ENCODE results near the gene LZTS3.

LZTS3 gene

DNA sequence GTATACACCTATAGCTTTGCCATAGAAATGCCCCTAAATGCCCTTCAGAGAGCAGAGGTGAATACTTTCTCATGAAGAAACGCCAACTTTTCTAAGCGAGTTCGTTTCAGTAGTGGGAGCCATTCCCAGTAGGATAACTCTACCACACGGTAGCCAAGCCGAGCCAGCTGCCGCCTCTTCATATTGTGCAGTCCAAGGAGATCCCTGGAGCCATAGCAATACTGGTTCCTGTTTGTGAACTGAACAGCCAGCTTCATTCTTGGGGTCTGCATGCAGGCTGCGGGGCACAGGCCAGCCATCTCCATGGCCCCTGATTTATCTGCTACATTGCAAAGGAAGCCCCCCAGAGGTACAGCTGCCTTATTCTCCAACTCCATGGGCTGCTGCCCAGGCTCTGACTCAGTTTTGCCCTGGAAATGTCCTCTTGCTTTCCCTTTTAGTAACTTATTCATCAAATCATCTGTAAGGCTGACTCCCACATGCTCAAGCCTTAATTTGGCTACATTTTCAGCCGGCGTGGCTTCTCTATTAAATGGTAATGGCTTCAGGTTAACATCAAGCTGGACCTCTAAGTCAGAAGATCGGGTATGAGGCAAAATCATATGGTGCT lies 26.5 kb downstream of the LZTS3 start:
- Histone ChIP-seq H3K4me3 (ENCODE audit: low read depth in 1 of 2, low read length in 2 of 2) (no peak overlapping the region), H2AFZ (ENCODE audit: low read depth, low read length) (no peak overlapping the region), H3K36me3 (ENCODE audit: insufficient read depth, low read length) (peaks cover 54% of the 10 kb centered on the region), H3K79me2 (ENCODE audit: insufficient read depth, low read length) (peaks cover 84% of the 10 kb centered on the region), H3K9me3 (ENCODE audit: insufficient read depth, low read length, severe bottlenecking) (peaks cover 2% of the 10 kb centered on the region), H3K4me1 (ENCODE audit: insufficient read depth, low read length) (no peaks in the 10 kb centered on the region), H3K27ac (ENCODE audit: low read length) (no peak overlapping the region), H4K20me1 (ENCODE audit: insufficient read depth, low read length) (peaks cover 44% of the 10 kb centered on the region), H3K4me2 (ENCODE audit: insufficient read depth, low read length) (no peak overlapping the region), H3K9ac (ENCODE audit: low read depth, low read length) (no peak overlapping the region), H3K27me3 (ENCODE audit: insufficient read depth, low read length, poor library complexity) (no peaks in the 10 kb centered on the region)
- DNase-seq (no peak), ATAC-seq (ENCODE audit: insufficient read depth, low read depth) (no peak)
- TF ChIP-seq, protein P1, sequence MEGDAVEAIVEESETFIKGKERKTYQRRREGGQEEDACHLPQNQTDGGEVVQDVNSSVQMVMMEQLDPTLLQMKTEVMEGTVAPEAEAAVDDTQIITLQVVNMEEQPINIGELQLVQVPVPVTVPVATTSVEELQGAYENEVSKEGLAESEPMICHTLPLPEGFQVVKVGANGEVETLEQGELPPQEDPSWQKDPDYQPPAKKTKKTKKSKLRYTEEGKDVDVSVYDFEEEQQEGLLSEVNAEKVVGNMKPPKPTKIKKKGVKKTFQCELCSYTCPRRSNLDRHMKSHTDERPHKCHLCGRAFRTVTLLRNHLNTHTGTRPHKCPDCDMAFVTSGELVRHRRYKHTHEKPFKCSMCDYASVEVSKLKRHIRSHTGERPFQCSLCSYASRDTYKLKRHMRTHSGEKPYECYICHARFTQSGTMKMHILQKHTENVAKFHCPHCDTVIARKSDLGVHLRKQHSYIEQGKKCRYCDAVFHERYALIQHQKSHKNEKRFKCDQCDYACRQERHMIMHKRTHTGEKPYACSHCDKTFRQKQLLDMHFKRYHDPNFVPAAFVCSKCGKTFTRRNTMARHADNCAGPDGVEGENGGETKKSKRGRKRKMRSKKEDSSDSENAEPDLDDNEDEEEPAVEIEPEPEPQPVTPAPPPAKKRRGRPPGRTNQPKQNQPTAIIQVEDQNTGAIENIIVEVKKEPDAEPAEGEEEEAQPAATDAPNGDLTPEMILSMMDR (IDR thresholded peaks at IDR 0.05; ENCODE audit: borderline replicate concordance, extremely low read depth, low read length, poor library complexity, severe bottlenecking): no peak
- TF ChIP-seq EZH2 (IDR thresholded peaks at IDR 0.05; ENCODE audit: borderline replicate concordance, low read depth, low read length, severe bottlenecking): no peak

DNA sequence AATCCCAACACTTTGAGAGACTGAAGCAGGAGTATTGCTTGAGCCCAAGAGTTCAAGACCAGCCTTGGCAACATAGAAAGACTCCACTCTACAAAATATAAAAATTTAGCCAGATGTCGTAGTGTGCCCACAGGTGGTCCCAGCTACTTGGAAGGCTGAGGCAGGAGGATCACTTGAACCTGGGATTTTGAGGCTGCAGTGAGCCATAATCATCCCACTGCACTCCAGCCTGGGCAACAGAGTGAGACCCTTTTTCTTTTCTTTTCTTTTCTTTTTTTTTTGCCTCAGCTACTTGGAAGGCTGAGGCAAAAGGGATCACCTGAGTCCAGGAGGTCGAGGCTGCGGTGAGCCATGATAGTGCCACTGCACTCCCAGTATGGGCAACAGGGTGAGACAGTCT lies 31.6 kb downstream of the LZTS3 start:
- peaks cover 3% of the 10 kb centered on the region; the same call in 1 of the 2 replicates for H4K20me1 ChIP-seq (ENCODE audit: insufficient read depth, low read length)
- no peak overlapping the region for H3K4me3 ChIP-seq (ENCODE audit: low read depth in 1 of 2, low read length in 2 of 2)
- ATAC-seq (ENCODE audit: insufficient read depth, low read depth) (no peak), DNase-seq (no peak)
- H3K9ac ChIP-seq (ENCODE audit: low read depth, low read length): no peak overlapping the region
- H3K9me3 ChIP-seq (ENCODE audit: insufficient read depth, low read length, severe bottlenecking): peaks cover 2% of the 10 kb centered on the region
- peaks cover 12% of the 10 kb centered on the region for H3K36me3 ChIP-seq (ENCODE audit: insufficient read depth, low read length)
- H3K79me2 ChIP-seq (ENCODE audit: insufficient read depth, low read length): peaks cover 51% of the 10 kb centered on the region
- TF ChIP-seq, protein P1 (IDR thresholded peaks at IDR 0.05; ENCODE audit: borderline replicate concordance, extremely low read depth, low read length, poor library complexity, severe bottlenecking): no peak
- TF ChIP-seq EZH2 (IDR thresholded peaks at IDR 0.05; ENCODE audit: borderline replicate concordance, low read depth, low read length, severe bottlenecking): no peak
- no peak overlapping the region for H2AFZ ChIP-seq (ENCODE audit: low read depth, low read length)
- no peak overlapping the region for H3K4me2 ChIP-seq (ENCODE audit: insufficient read depth, low read length)
- no peaks in the 10 kb centered on the region for H3K27me3 ChIP-seq (ENCODE audit: insufficient read depth, low read length, poor library complexity)
- H3K4me1 ChIP-seq (ENCODE audit: insufficient read depth, low read length): no peaks in the 10 kb centered on the region
- no peak overlapping the region for H3K27ac ChIP-seq (ENCODE audit: low read length)

DNA sequence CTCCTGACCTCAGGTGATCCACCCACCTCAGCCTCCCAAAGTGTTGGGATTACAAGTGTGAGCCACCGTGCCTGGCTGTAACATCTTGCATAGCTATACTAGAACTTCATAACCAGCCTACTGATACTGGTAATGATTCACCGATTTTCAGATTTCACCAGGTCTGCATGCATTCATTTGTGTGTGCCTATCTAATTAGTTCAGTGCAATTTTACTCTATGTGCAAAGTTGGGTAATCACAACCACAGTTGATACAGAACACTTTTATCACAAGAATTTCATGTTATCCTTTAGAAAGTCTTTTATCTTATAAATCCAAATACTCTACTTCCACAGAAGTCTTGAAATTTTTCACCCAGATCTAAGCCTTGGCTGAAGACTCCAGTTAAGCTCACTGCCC lies 35.9 kb downstream of the LZTS3 start:
- Histone ChIP-seq H2AFZ (ENCODE audit: low read depth, low read length) (no peak overlapping the region), H3K79me2 (ENCODE audit: insufficient read depth, low read length) (peaks cover 18% of the 10 kb centered on the region), H4K20me1 (ENCODE audit: insufficient read depth, low read length) (no peaks in the 10 kb centered on the region), H3K4me3 (ENCODE audit: low read depth in 1 of 2, low read length in 2 of 2) (no peak overlapping the region), H3K36me3 (ENCODE audit: insufficient read depth, low read length) (no peaks in the 10 kb centered on the region), H3K4me2 (ENCODE audit: insufficient read depth, low read length) (no peak overlapping the region), H3K27me3 (ENCODE audit: insufficient read depth, low read length, poor library complexity) (no peaks in the 10 kb centered on the region), H3K4me1 (ENCODE audit: insufficient read depth, low read length) (no peaks in the 10 kb centered on the region), H3K9me3 (ENCODE audit: insufficient read depth, low read length, severe bottlenecking) (no peaks in the 10 kb centered on the region), H3K9ac (ENCODE audit: low read depth, low read length) (no peak overlapping the region), H3K27ac (ENCODE audit: low read length) (no peak overlapping the region)
- TF ChIP-seq EZH2 (IDR thresholded peaks at IDR 0.05; ENCODE audit: borderline replicate concordance, low read depth, low read length, severe bottlenecking): no peak
- TF ChIP-seq, protein P1 (IDR thresholded peaks at IDR 0.05; ENCODE audit: borderline replicate concordance, extremely low read depth, low read length, poor library complexity, severe bottlenecking): no peak
- no peak for ATAC-seq (ENCODE audit: insufficient read depth, low read depth)
- no peak for DNase-seq
